Thyroid gland (tissue), 4 donors: ENCODE data around the gene C9orf72. TPM values are rescaled to one million over a fixed set of nuclear protein-coding genes. Genes with fewer than 3 reads are reported as not detected.

Experiments used
- DNase-seq, 2 donors: peaks; one replicate each; pipeline ENCODE4 v3.0.0-alpha.2; 2019
- H3K27ac ChIP-seq, 3 donors: fragments of 200-600 bp; sonication (generic); 1 replicate in 2 of 3; 2 replicates in 1 of 3; pipeline ENCODE4 v1.5.1; 2016 to 2019; ENCODE audit warnings: mild to moderate bottlenecking in 1 of 3, moderate library complexity in 1 of 3
- H3K27me3 ChIP-seq: fragments of 200-600 bp; sonication (generic); one replicate; pipeline ENCODE4 v1.5.1; 2019
- H3K36me3 ChIP-seq, 2 donors: fragments of 200-600 bp; sonication (generic); one replicate each; pipeline ENCODE4 v1.5.1; 2016 to 2019
- H3K4me1 ChIP-seq, 2 donors: fragments of 200-600 bp; sonication (generic); one replicate each; pipeline ENCODE4 v1.5.1; 2017 to 2019
- H3K4me3 ChIP-seq, 3 donors: fragments of 200-600 bp; sonication (generic); replicated peaks in 1 of 3; 1 replicate in 2 of 3; 2 replicates in 1 of 3; pipeline ENCODE4 v1.5.1; 2016; ENCODE audit warnings: mild to moderate bottlenecking in 1 of 3
- H3K9me3 ChIP-seq: fragments of 200-600 bp; sonication (generic); one replicate; pipeline ENCODE4 v1.5.1; 2017
- POLR2A ChIP-seq, 2 donors: fragments of 450-650 bp; IDR thresholded peaks; one replicate each; pipeline ENCODE4 v1.6.1; 2017; ENCODE audit warnings: antibody characterized with exemption in 2 of 2, mild to moderate bottlenecking in 2 of 2, moderate library complexity in 1 of 2
- WGBS, 2 donors: methylation state at CpG; one replicate each; pipeline ENCODE4 v1.1.5; 2017; 5-methylcytosine and 5-hydroxymethylcytosine counted together
- intact Hi-C: fragments of 100-400 bp; cut with DNase I; formaldehyde crosslinking; loops from one replicate; pipeline ENCODE4 v1.15.1; 2023
- total RNA-seq, 4 donors: library from RNA; depleted of rRNA; stranded (reverse); fragments of >200 nt; gene quantifications; one replicate each; pipeline ENCODE4 v1.2.3, GENCODE V29; 2016
- TF ChIP-seq, protein P1 (sequence below), 6 experiments: fragments of 200-600 bp in 3 of 6; fragments of 450-650 bp in 3 of 6; sonication (generic) in 3 of 6; IDR thresholded peaks; one replicate each; pipeline ENCODE4 v1.5.1; 2016 to 2019; ENCODE audit warnings: antibody characterized with exemption in 6 of 6, mild to moderate bottlenecking in 2 of 6, inconsistent platforms in 1 of 6, moderate library complexity in 1 of 6

Gene C9orf72, protein sequence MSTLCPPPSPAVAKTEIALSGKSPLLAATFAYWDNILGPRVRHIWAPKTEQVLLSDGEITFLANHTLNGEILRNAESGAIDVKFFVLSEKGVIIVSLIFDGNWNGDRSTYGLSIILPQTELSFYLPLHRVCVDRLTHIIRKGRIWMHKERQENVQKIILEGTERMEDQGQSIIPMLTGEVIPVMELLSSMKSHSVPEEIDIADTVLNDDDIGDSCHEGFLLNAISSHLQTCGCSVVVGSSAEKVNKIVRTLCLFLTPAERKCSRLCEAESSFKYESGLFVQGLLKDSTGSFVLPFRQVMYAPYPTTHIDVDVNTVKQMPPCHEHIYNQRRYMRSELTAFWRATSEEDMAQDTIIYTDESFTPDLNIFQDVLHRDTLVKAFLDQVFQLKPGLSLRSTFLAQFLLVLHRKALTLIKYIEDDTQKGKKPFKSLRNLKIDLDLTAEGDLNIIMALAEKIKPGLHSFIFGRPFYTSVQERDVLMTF
- total RNA-seq, result 10 to 100 TPM; 26.1 to 58.0 (median 49.5) TPM

DNA sequence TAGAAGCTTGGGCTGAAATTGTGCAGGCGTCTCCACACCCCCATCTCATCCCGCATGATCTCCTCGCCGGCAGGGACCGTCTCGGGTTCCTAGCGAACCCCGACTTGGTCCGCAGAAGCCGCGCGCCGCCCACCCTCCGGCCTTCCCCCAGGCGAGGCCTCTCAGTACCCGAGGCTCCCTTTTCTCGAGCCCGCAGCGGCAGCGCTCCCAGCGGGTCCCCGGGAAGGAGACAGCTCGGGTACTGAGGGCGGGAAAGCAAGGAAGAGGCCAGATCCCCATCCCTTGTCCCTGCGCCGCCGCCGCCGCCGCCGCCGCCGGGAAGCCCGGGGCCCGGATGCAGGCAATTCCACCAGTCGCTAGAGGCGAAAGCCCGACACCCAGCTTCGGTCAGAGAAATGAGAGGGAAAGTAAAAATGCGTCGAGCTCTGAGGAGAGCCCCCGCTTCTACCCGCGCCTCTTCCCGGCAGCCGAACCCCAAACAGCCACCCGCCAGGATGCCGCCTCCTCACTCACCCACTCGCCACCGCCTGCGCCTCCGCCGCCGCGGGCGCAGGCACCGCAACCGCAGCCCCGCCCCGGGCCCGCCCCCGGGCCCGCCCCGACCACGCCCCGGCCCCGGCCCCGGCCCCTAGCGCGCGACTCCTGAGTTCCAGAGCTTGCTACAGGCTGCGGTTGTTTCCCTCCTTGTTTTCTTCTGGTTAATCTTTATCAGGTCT lies at the start of gene C9orf72:
C9orf72 (minus strand) TSS at position 564 of the 716 bp plus-strand sequence. CDS start 6,361 bp downstream, outside the sequence.
- H3K36me3 ChIP-seq, result no peaks in the 10 kb centered on the region
- peaks cover 12 to 20% of the 10 kb centered on the region in 2 donors for H3K4me1 ChIP-seq
- peak within 1 kb of the TSS; percentile 100 for H3K27ac ChIP-seq
- no peaks in the 10 kb centered on the region for H3K27me3 ChIP-seq
- TF ChIP-seq, protein P1, sequence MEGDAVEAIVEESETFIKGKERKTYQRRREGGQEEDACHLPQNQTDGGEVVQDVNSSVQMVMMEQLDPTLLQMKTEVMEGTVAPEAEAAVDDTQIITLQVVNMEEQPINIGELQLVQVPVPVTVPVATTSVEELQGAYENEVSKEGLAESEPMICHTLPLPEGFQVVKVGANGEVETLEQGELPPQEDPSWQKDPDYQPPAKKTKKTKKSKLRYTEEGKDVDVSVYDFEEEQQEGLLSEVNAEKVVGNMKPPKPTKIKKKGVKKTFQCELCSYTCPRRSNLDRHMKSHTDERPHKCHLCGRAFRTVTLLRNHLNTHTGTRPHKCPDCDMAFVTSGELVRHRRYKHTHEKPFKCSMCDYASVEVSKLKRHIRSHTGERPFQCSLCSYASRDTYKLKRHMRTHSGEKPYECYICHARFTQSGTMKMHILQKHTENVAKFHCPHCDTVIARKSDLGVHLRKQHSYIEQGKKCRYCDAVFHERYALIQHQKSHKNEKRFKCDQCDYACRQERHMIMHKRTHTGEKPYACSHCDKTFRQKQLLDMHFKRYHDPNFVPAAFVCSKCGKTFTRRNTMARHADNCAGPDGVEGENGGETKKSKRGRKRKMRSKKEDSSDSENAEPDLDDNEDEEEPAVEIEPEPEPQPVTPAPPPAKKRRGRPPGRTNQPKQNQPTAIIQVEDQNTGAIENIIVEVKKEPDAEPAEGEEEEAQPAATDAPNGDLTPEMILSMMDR (IDR thresholded peaks at IDR 0.05), result no peak
- TF ChIP-seq POLR2A (IDR thresholded peaks at IDR 0.05), result peak; percentile 87
- 1% methylated on average over 13 to 44 of the region's 72 CpGs for WGBS, 2 donors
- H3K9me3 ChIP-seq, result no peaks in the 10 kb centered on the region
- H3K4me3 ChIP-seq, result peak within 1 kb of the TSS; percentile 85 to 95 (median 89)
- DNase-seq, result peak; percentile 73
- intact Hi-C loops, result no loop called here

DNA sequence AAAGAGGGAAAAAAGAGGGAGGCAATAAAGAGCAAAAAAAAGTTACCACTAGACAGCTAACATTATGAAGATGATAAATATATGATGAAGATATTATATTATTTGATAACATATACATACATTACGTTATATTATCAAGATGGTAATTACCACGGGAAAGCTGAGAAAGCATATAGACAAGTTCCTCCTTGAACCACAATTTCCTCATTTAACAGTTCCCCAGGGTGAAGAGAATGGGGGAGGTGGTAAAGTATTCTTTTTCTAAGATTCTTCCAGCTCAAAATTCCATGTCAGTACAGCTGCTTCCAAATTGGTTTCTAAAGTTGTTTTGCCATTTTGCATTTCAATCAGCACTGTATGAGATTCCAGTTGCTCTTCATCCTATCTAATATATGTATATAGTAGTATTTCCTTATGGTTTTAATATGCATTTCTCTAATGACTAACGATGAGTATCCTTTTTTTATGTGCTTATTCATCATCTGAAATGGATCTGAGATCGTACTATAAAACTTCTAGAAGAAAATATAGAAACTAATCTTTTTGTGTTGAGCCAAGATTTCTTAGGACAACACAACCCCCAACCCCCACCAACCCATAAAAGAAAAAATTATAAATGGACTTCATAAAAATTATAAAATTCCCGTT lies 49.5 kb upstream of the C9orf72 start:
- Histone ChIP-seq H3K9me3 (no peaks in the 10 kb centered on the region), H3K4me1 (no peaks in the 10 kb centered on the region), H3K27me3 (no peaks in the 10 kb centered on the region), H3K36me3 (no peaks in the 10 kb centered on the region), H3K27ac (no peak overlapping the region), H3K4me3 (no peak overlapping the region)
- intact Hi-C loops, result no loop called here
- DNase-seq, result no peak
- TF ChIP-seq, protein P1 (IDR thresholded peaks at IDR 0.05), result no peak
- WGBS, 2 donors, result 76 to 82% methylated on average over 5 of the region's 5 CpGs

DNA sequence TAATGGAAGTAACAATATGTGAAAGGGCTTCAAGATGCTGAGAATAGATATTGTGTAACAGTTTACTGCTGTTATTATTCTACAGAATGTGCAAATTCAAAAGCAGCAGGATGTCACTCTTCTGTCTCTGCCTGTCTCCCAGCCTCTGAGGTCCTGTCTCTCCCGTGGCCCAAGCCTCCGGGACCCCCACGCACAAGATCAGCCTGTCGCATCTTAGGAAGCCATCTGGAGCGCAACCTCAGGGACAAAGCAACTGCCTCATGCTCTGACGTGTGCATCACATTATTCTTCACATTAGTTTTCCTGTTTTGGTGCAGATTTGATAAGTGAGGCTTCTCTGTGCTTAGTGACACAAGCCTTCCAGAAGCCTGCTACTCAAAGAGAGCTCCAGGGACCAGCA lies 46.5 kb upstream of the C9orf72 start:
- intact Hi-C loops, result no loop called here
- Histone ChIP-seq H3K9me3 (no peaks in the 10 kb centered on the region), H3K36me3 (no peaks in the 10 kb centered on the region), H3K4me3 (no peak overlapping the region), H3K27ac (no peak overlapping the region), H3K4me1 (no peaks in the 10 kb centered on the region), H3K27me3 (no peaks in the 10 kb centered on the region)
- 73 to 93% methylated on average over 6 of the region's 6 CpGs for WGBS, 2 donors
- DNase-seq, result no peak
- TF ChIP-seq, protein P1 (IDR thresholded peaks at IDR 0.05), result no peak
- TF ChIP-seq POLR2A (IDR thresholded peaks at IDR 0.05), result no peak

DNA sequence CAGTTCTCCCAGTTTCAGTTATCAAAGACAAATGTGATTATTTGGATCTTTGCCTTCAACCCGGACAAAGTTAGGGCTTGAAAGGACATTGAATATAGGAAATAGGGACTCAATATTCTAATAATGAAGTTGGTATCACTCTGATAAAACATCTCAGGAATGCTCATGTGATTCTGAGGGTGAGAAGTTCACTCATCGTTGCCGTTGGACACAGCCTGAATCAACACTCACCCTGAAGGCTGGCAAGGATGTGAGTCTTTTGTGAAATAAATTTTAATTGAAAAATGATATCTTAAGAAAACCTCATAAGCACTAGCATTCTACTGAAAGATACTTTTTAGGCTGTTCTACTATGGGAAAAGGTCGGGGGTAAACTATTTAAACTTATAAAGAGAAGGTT lies 44.8 kb upstream of the C9orf72 start:
- DNase-seq, result no peak
- TF ChIP-seq, protein P1 (IDR thresholded peaks at IDR 0.05), result no peak
- no peak for TF ChIP-seq POLR2A (IDR thresholded peaks at IDR 0.05)
- no peaks in the 10 kb centered on the region for H3K9me3 ChIP-seq
- no peaks in the 10 kb centered on the region for H3K36me3 ChIP-seq
- no peaks in the 10 kb centered on the region for H3K27me3 ChIP-seq
- intact Hi-C loops, result no loop called here
- WGBS, 2 donors, result 70 to 73% methylated on average over 4 of the region's 4 CpGs
- H3K4me3 ChIP-seq, result no peak overlapping the region
- peaks cover 8 to 9% of the 10 kb centered on the region in 2 donors for H3K4me1 ChIP-seq
- no peak overlapping the region for H3K27ac ChIP-seq
